HUES6 (cell line): Measurements from ENCODE around the gene MOV10.
A peak's percentile ranks its signal among the peaks of the same experiment; 100 is the strongest.
"Not testable (repeated sequence)": the region's sequence is repeated elsewhere in the genome, so short reads cannot be mapped to it uniquely, and the experiment has no call there.

Source experiments
- H3K27ac ChIP-seq: 2 replicates; pipeline ENCODE4 v1.7.0; 2013; ENCODE audit warnings: low read depth, mild to moderate bottlenecking, low read length, inconsistent platforms
- H3K27me3 ChIP-seq: 2 replicates; pipeline ENCODE4 v1.6.1; 2013; ENCODE audit warnings: low read length; ENCODE audit not compliant: control insufficient read depth, insufficient read depth
- H3K36me3 ChIP-seq: 2 replicates; pipeline ENCODE4 v1.6.1; 2013; ENCODE audit warnings: low read length; ENCODE audit not compliant: control insufficient read depth, insufficient read depth
- H3K4me1 ChIP-seq: 2 replicates; pipeline ENCODE4 v1.6.1; 2013; ENCODE audit warnings: low read length; ENCODE audit not compliant: control insufficient read depth, insufficient read depth
- H3K4me3 ChIP-seq: 2 replicates; pipeline ENCODE4 v1.5.1; 2013; ENCODE audit warnings: low read depth, low read length
- H3K9ac ChIP-seq: one replicate; pipeline ENCODE4 v1.6.1; 2013; ENCODE audit warnings: mild to moderate bottlenecking, low read length
- H3K9me3 ChIP-seq: 2 replicates; pipeline ENCODE4 v1.6.1; 2013; ENCODE audit warnings: low read depth, low read length; ENCODE audit not compliant: control insufficient read depth, insufficient read depth

MOV10 gene

GRCh38 chr1:112716133-112716720, 41.8 kb downstream of the MOV10 start:
- no peaks in the 10 kb centered on the region for H3K9me3 ChIP-seq
- H3K27ac ChIP-seq: no peak overlapping the region
- no peaks in the 10 kb centered on the region for H3K36me3 ChIP-seq
- peak overlapping the region; percentile 64 for H3K4me3 ChIP-seq
- H3K4me1 ChIP-seq: peaks cover 33% of the 10 kb centered on the region
- H3K9ac ChIP-seq: peak overlapping the region; percentile 33
- peaks cover 48% of the 10 kb centered on the region for H3K27me3 ChIP-seq

GRCh38 chr1:112717263-112717873, 42.9 kb downstream of the MOV10 start:
- H3K27me3 ChIP-seq: peaks cover 54% of the 10 kb centered on the region

GRCh38 chr1:112718691-112719418, 44.4 kb downstream of the MOV10 start:
- Histone ChIP-seq H3K27ac (no peak overlapping the region), H3K4me3 (0 out of 2 replicates have a peak overlapping the region, but pooled peaks have one; percentile 2), H3K9ac (no peak overlapping the region), H3K4me1 (peaks cover 27% of the 10 kb centered on the region), H3K27me3 (peaks cover 56% of the 10 kb centered on the region), H3K36me3 (no peaks in the 10 kb centered on the region), H3K9me3 (no peaks in the 10 kb centered on the region)

More at GRCh38 chr1:112717263-112717873, 42.9 kb downstream of the MOV10 start:
- no peaks in the 10 kb centered on the region for H3K36me3 ChIP-seq
- H3K9me3 ChIP-seq: no peaks in the 10 kb centered on the region
- H3K27ac ChIP-seq: no peak overlapping the region
- no peak overlapping the region for H3K9ac ChIP-seq
- no peak overlapping the region for H3K4me3 ChIP-seq
- H3K4me1 ChIP-seq: peaks cover 29% of the 10 kb centered on the region

- no peak overlapping the region for H3K9ac ChIP-seq
- H3K36me3 ChIP-seq: no peaks in the 10 kb centered on the region
- H3K27ac ChIP-seq: no peak overlapping the region
- no peak overlapping the region for H3K4me3 ChIP-seq
- H3K27me3 ChIP-seq: peaks cover 50% of the 10 kb centered on the region
- H3K9me3 ChIP-seq: no peaks in the 10 kb centered on the region
- H3K4me1 ChIP-seq: peaks cover 25% of the 10 kb centered on the region
These were observed 45.2 kb downstream of the MOV10 start for GRCh38 chr1:112719706-112720105.

DNA sequence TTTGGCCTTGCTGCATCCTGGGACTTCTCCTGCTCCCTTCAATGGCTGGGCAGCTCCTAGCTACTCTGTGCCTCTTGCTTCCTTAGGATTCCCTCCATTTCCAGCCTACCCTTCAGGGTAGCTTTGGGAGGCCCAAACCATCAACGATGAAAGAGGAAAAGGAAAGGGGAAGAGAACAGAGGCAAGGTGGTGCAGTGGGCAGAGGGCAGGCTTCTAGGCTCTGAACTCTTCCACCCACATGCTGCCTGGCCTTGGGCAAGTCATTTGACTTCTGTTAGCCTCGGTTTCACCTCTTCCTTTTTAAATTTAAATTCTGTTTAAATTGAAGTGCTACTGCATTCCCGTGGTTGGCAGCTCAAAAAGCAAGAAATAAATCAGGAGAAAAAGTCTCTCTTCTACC, 46.3 kb downstream of the MOV10 start:
- H3K4me1 ChIP-seq: peaks cover 25% of the 10 kb centered on the region
- no peaks in the 10 kb centered on the region for H3K9me3 ChIP-seq
- H3K27me3 ChIP-seq: peaks cover 46% of the 10 kb centered on the region
- no peak overlapping the region for H3K4me3 ChIP-seq
- H3K9ac ChIP-seq: no peak overlapping the region
- H3K36me3 ChIP-seq: no peaks in the 10 kb centered on the region
- no peak overlapping the region for H3K27ac ChIP-seq

GRCh38 chr1:112721294-112721693, 46.8 kb downstream of the MOV10 start:
- H3K9me3 ChIP-seq, H3K36me3 ChIP-seq, H3K4me3 ChIP-seq, H3K27ac ChIP-seq, H3K9ac ChIP-seq: not testable (repeated sequence)
- peaks cover 25% of the 10 kb centered on the region for H3K4me1 ChIP-seq
- H3K27me3 ChIP-seq: peaks cover 43% of the 10 kb centered on the region

- H3K4me1 ChIP-seq: peaks cover 21% of the 10 kb centered on the region
- no peak overlapping the region for H3K27ac ChIP-seq
- H3K27me3 ChIP-seq: peaks cover 43% of the 10 kb centered on the region
- H3K36me3 ChIP-seq: no peaks in the 10 kb centered on the region
- no peak overlapping the region for H3K4me3 ChIP-seq
- no peaks in the 10 kb centered on the region for H3K9me3 ChIP-seq
- H3K9ac ChIP-seq: no peak overlapping the region
These were observed 47.6 kb downstream of the MOV10 start for GRCh38 chr1:112721966-112722524.

DNA sequence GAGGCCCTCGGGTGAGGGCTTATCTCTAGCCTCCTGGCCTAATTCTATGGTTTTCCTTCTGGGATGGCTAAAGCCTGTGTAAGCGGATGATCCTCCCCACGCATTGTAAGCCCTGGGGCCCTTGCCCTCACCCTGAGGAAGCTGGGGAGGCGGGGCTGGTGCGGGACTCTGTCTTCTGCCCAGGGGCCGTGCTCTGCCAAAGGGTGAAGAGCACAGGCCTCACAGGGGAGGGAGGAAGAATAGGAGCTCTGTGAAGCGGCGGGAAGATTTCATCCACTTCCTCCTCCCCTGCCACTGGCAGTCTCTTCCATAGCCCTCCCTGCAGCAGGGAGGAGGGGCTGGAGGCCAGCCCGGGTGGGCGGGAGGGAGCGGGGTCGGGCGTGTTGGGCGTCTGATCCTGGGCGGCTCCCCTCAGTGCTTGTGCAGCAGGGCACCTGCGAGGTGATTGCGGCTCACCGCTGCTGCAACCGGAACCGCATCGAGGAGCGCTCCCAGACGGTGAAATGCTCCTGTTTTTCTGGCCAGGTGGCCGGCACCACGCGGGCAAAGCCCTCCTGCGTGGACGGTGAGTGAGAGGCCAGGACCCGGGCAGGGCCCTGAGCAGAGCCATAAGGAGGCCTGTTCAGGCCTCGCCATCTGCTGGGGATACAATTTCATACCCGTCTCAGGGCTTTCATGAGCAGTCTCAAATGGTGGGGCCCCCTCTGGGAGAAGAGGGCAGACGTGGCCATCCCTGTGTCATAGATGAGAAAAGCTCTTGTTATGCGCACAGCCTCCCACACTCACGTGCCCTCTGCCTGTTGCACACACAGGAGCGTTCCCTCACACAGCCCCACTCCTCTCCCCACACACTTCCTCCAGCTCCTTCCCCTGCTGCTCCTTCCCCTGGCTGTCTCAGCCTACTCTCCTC, 48.4 kb downstream of the MOV10 start:
- H3K9me3 ChIP-seq: 0 out of 2 replicates have a peak, but pooled peaks cover 1% of the 10 kb centered on the region
- H3K9ac ChIP-seq: peak overlapping the region; percentile 51
- H3K4me3 ChIP-seq: peak overlapping the region; percentile 56
- H3K27ac ChIP-seq: no peak overlapping the region
- H3K27me3 ChIP-seq: peaks cover 43% of the 10 kb centered on the region
- H3K4me1 ChIP-seq: peaks cover 21% of the 10 kb centered on the region
- H3K36me3 ChIP-seq: no peaks in the 10 kb centered on the region

GRCh38 chr1:112723511-112723839, 49.0 kb downstream of the MOV10 start:
- Histone ChIP-seq H3K36me3 (no peaks in the 10 kb centered on the region), H3K4me1 (peaks cover 20% of the 10 kb centered on the region), H3K9me3 (0 out of 2 replicates have a peak, but pooled peaks cover 3% of the 10 kb centered on the region), H3K9ac (peak overlapping the region; percentile 51), H3K27me3 (peaks cover 39% of the 10 kb centered on the region), H3K4me3 (peak overlapping the region; percentile 56; the same call in 1 of the 2 replicates), H3K27ac (no peak overlapping the region)

- H3K27ac ChIP-seq, H3K9ac ChIP-seq, H3K36me3 ChIP-seq, H3K9me3 ChIP-seq, H3K4me3 ChIP-seq: not testable (repeated sequence)
- H3K4me1 ChIP-seq: peaks cover 19% of the 10 kb centered on the region
- peaks cover 35% of the 10 kb centered on the region for H3K27me3 ChIP-seq
These were observed 49.8 kb downstream of the MOV10 start for GRCh38 chr1:112724240-112724639.
